Naive thymus-derived CD4-positive, alpha-beta T cell (primary cell): ENCODE measurements around the gene CASP10. TPM values are rescaled to one million over a fixed set of nuclear protein-coding genes. Genes with fewer than 3 reads are reported as not detected.

Source experiments
- ATAC-seq: fragments of 150-1000 bp; cut with Tn5 transposase; 2 replicates; pipeline ENCODE4 v1.10.0; 2021; ENCODE audit warnings: mild to moderate bottlenecking, moderate library complexity
- CTCF ChIA-PET: fragments of 350-600 bp; sonication (Branson Sonifier 250); formaldehyde crosslinking; loops from one replicate; lab custom pipeline; 2021; ENCODE audit warnings: antibody characterized with exemption; lab: Charles Lee
- POLR2A ChIA-PET: fragments of 350-600 bp; sonication (Branson Sonifier 250); formaldehyde crosslinking; loops from one replicate; lab custom pipeline; 2021; ENCODE audit warnings: antibody characterized with exemption, inconsistent platforms; lab: Charles Lee
- DNase-seq, 9 donors: peaks; one replicate each; pipeline versions ENCODE4 v3.0.0 to v3.0.0-alpha.2; 2020 to 2022; ENCODE audit warnings: mixed read lengths in 1 of 9
- H3K27ac ChIP-seq: one replicate; pipeline ENCODE4 v1.7.0; 2013; ENCODE audit warnings: mild to moderate bottlenecking, low read depth, low read length, moderate library complexity
- H3K27me3 ChIP-seq, 2 donors: one replicate each; pipeline ENCODE4 v1.7.0; 2013; ENCODE audit warnings: low read length in 2 of 2, mild to moderate bottlenecking in 2 of 2, moderate library complexity in 2 of 2; ENCODE audit not compliant: control insufficient read depth in 2 of 2, insufficient read depth in 2 of 2
- H3K36me3 ChIP-seq, 3 experiments: 1 replicate in 2 of 3; 2 replicates in 1 of 3; pipeline ENCODE4 v1.7.0; 2013; ENCODE audit warnings: low read length in 3 of 3, mild to moderate bottlenecking in 3 of 3, moderate library complexity in 1 of 3; ENCODE audit not compliant: insufficient read depth in 3 of 3, control insufficient read depth in 2 of 3
- H3K4me1 ChIP-seq, 2 donors: one replicate each; pipeline ENCODE4 v1.7.0; 2013; ENCODE audit warnings: low read length in 2 of 2, mild to moderate bottlenecking in 2 of 2, moderate library complexity in 1 of 2; ENCODE audit not compliant: control insufficient read depth in 2 of 2, insufficient read depth in 2 of 2
- H3K4me3 ChIP-seq: 2 replicates; pipeline ENCODE4 v1.7.0; 2013; ENCODE audit warnings: mild to moderate bottlenecking, low read length
- H3K9me3 ChIP-seq, 3 experiments: 1 replicate in 2 of 3; 2 replicates in 1 of 3; pipeline ENCODE4 v1.7.0; 2013; ENCODE audit warnings: low read length in 3 of 3; ENCODE audit not compliant: control insufficient read depth in 2 of 3
- H3K27ac Mint-ChIP-seq, 9 donors: one replicate each; pipeline ENCODE4 v1.8.0; 2020 to 2022; ENCODE audit warnings: mixed read lengths in 9 of 9, mild to moderate bottlenecking in 8 of 9, moderate library complexity in 5 of 9, inconsistent platforms in 2 of 9
- H3K27me3 Mint-ChIP-seq, 5 donors: one replicate each; pipeline ENCODE4 v1.8.0; 2021 to 2022; ENCODE audit warnings: mixed read lengths in 5 of 5, mild to moderate bottlenecking in 1 of 5
- H3K36me3 Mint-ChIP-seq, 5 donors: one replicate each; pipeline ENCODE4 v1.8.0; 2020 to 2022; ENCODE audit warnings: mixed read lengths in 5 of 5, mild to moderate bottlenecking in 3 of 5, inconsistent platforms in 1 of 5
- H3K4me1 Mint-ChIP-seq, 7 donors: one replicate each; pipeline ENCODE4 v1.8.0; 2020 to 2022; ENCODE audit warnings: mixed read lengths in 7 of 7, mild to moderate bottlenecking in 3 of 7, inconsistent platforms in 1 of 7
- H3K4me3 Mint-ChIP-seq, 10 donors: one replicate each; pipeline ENCODE4 v1.8.0; 2020 to 2022; ENCODE audit warnings: mild to moderate bottlenecking in 10 of 10, mixed read lengths in 10 of 10, moderate library complexity in 6 of 10, inconsistent platforms in 2 of 10
- H3K9me3 Mint-ChIP-seq, 11 donors: one replicate each; pipeline ENCODE4 v1.8.0; 2020 to 2022; ENCODE audit warnings: mixed read lengths in 11 of 11, mild to moderate bottlenecking in 4 of 11, inconsistent platforms in 1 of 11, moderate library complexity in 1 of 11
- intact Hi-C, 2 donors: fragments of 100-400 bp; cut with micrococcal nuclease; formaldehyde crosslinking; loops; one replicate each; pipeline ENCODE4 v1.15.1; 2023
- polyA plus RNA-seq, 2 donors: library from polyadenylated mRNA; unstranded; fragments of 300-500 nt; fragmentation: Illumina TruSeq; gene quantifications; one replicate each; pipeline ENCODE4 v1.2.3, GENCODE V29; 2021
- total RNA-seq, 6 experiments: library from RNA in 5 of 6; stranded (reverse) in 5 of 6; gene quantifications; 1 replicate in 5 of 6; 2 replicates in 1 of 6; pipeline ENCODE4 v1.2.3 and lab custom pipeline; 2021 to 2026

CASP10 gene
- total and polyA plus RNA-seq, 7 experiments from 2014 or later, result 15.9 to 49.8 (median 40.8) TPM

DNA sequence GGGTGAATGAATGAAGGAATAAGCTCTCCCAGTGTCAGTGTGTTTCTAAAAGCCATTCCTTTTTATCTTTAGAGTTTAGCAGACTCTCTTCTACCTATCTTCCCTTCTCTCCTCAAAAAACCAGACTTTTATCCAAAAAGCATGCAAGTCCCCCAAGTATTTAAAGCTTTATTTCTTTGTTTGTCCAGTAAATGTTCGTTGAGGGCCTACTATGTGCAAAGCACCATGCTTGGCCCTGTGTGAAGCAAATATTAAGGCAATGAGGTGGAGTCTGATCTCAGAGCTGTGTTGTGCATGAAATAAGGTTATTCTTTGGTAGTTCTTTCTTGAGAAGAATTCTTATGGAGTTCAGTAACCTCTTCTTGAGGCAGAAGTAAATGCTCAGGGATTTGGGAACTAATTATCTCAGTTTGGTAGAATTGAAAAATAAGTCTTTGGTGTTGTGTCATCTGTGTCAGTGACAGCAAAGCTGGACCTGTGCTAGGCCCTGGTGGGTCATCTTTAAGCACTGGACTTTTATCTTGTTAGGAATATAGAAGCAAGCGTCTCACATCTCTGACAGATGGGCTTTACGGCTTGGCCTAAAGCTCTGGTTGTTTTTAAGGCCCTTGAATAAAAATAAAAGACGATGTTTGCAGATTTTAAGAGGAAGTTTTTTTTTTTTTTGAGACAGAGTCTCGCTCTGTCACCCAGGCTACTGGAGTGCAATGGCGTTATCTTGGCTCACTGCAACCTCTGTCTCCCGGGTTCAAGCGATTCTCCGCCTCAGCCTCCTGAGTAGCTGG lies 28.1 kb upstream of the CASP10 start:
- DNase-seq (no peak), ATAC-seq (no peak)
- Mint-ChIP-seq H3K27me3 (no peaks in the 10 kb centered on the region), H3K36me3 (peaks cover 5 to 44% (median 22%) of the 10 kb centered on the region in 5 donors), H3K27ac (peak overlapping the region in 7 of 9 donors; percentile 12 to 83 (median 59)), H3K9me3 (no peaks in the 10 kb centered on the region), H3K4me1 (peaks cover 10 to 41% (median 23%) of the 10 kb centered on the region in 7 donors), H3K4me3 (no peak overlapping the region)
- Histone ChIP-seq H3K9me3 (no peaks in the 10 kb centered on the region), H3K27ac (peak overlapping the region; percentile 7), H3K36me3 (peaks cover 6 to 68% (median 31%) of the 10 kb centered on the region in 3 experiments), H3K4me3 (no peak overlapping the region), H3K4me1 (peaks cover 6 to 23% of the 10 kb centered on the region in 2 donors), H3K27me3 (no peaks in the 10 kb centered on the region)
- intact Hi-C loops, result loop anchor here in 1 of 2 donors (5.0 kb wide), 1 partner anchor 143 kb away; no protein-coding TSS in a partner anchor
- CTCF ChIA-PET, result interaction anchor here (1.1 to 1.7 kb wide), 4 partner anchors 34 to 84 kb away, joined by 3 to 6 read pairs (median 4); no protein-coding TSS in a partner anchor
- POLR2A ChIA-PET, result interaction anchor here (0.6 to 3.9 kb wide), 7 partner anchors 10 to 85 kb away, joined by 3 to 22 read pairs (median 3); partner anchors contain the start of gene CFLAR

DNA sequence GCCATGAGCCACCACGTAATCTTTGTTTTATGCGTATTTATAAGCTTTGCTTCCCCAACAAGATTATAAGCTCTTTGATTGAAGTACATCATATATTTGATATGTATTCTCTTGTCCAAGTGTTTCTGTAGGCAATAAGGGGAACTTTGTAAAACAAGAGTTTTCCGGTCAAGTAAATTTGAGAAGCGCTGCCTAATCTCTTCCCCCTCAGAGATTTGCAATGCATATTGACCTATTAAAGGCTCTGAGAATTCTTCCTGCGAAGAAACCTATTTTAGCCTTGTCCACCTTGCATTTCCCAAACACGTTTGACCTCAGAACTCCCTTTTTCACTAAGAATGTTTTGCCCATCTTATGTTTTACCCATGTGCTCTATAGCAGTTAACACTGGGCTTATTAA lies 26.9 kb upstream of the CASP10 start:
- H3K4me1 Mint-ChIP-seq, result peaks cover 13 to 41% (median 18%) of the 10 kb centered on the region in 7 donors
- H3K4me3 Mint-ChIP-seq, result no peak overlapping the region
- no peaks in the 10 kb centered on the region for H3K9me3 Mint-ChIP-seq
- H3K36me3 Mint-ChIP-seq, result peaks cover 5 to 46% (median 21%) of the 10 kb centered on the region in 5 donors
- ChIA-PET CTCF (interaction anchor here (0.5 to 1.1 kb wide), 3 partner anchors 14 to 74 kb away, joined by 3 read pairs; no protein-coding TSS in a partner anchor), POLR2A (interaction anchor here (1.1 kb wide), 1 partner anchor 87 kb away, joined by 3 read pairs; no protein-coding TSS in a partner anchor)
- intact Hi-C loops, result loop anchor here in 1 of 2 donors (5.0 kb wide), 1 partner anchor 144 kb away; no protein-coding TSS in a partner anchor
- ATAC-seq (no peak), DNase-seq (no peak)
- H3K4me3 ChIP-seq, result no peak overlapping the region
- no peaks in the 10 kb centered on the region for H3K27me3 Mint-ChIP-seq
- H3K36me3 ChIP-seq, result peaks cover 11 to 70% (median 25%) of the 10 kb centered on the region in 3 experiments
- no peaks in the 10 kb centered on the region for H3K9me3 ChIP-seq
- H3K4me1 ChIP-seq, result peaks cover 6 to 15% of the 10 kb centered on the region in 2 donors
- H3K27ac ChIP-seq, result no peak overlapping the region
- peak overlapping the region in 6 of 9 donors; percentile 46 to 75 (median 56) for H3K27ac Mint-ChIP-seq
- H3K27me3 ChIP-seq, result no peaks in the 10 kb centered on the region

DNA sequence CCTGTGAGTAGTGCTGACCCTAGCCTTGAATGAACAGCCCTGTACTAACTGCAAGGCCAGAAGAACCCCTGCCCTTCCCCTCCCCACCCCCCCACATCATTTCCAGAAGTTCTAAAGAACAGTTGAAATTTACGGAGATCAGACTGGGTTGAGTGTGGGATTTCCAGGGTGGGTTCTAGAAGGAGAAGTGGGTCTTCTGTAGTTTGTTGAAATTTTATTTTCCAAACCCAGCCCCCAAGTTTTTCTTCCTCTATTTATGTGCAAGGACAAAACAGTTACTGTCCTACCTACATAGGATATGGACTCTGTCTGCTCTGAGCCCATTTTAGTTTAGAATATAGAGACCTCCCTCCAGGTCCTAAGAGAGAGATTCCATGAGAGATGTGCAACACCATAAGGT lies 26.3 kb upstream of the CASP10 start:
- Histone ChIP-seq H3K27me3 (no peaks in the 10 kb centered on the region), H3K4me1 (peaks cover 6 to 9% of the 10 kb centered on the region in 2 donors), H3K9me3 (no peaks in the 10 kb centered on the region), H3K27ac (peak overlapping the region; percentile 52), H3K36me3 (peaks cover 11 to 70% (median 24%) of the 10 kb centered on the region in 3 experiments), H3K4me3 (no peak overlapping the region)
- intact Hi-C loops, result loop anchor here in 1 of 2 donors (5.0 kb wide), 1 partner anchor 144 kb away; no protein-coding TSS in a partner anchor
- H3K9me3 Mint-ChIP-seq, result no peaks in the 10 kb centered on the region
- CTCF ChIA-PET, result interaction anchor here (0.6 to 4.4 kb wide), 2 partner anchors 86 to 146 kb away, joined by 3 to 53 read pairs; partner anchors contain the start of genes HYCC2 and NDUFB3
- H3K4me1 Mint-ChIP-seq, result peaks cover 13 to 35% (median 18%) of the 10 kb centered on the region in 7 donors
- ATAC-seq (no peak), DNase-seq (no peak)
- H3K36me3 Mint-ChIP-seq, result peaks cover 5 to 40% (median 15%) of the 10 kb centered on the region in 5 donors
- H3K4me3 Mint-ChIP-seq, result no peak overlapping the region
- POLR2A ChIA-PET, result interaction anchor here (4.1 kb wide), 1 partner anchor 40 kb away, joined by 78 read pairs; the partner anchor contains the start of gene CFLAR
- H3K27ac Mint-ChIP-seq, result peak overlapping the region in 4 of 9 donors; percentile 22 to 75 (median 54)
- H3K27me3 Mint-ChIP-seq, result no peaks in the 10 kb centered on the region

DNA sequence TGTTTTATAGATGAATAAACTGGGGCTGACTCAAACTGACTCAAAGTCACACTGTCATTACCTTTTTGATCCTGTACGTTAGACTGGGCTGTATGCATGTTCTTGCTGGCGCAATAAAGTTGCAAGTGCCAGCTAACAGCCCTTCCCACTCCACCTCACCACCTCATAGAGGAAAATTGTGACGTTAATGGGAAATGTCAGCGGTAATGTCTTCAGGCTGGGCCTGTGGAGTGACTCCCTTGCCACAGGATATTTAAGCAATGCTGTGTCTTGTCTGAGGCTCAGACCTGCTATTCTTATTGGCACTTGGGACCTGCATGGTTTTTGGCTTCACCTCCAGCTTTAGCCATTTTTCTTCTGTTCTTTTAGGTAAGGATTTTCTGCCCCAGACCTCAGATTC lies 25.2 kb upstream of the CASP10 start:
- no peak for DNase-seq
- Histone ChIP-seq H3K4me3 (no peak overlapping the region), H3K27me3 (no peaks in the 10 kb centered on the region), H3K27ac (peak overlapping the region; percentile 52), H3K9me3 (no peaks in the 10 kb centered on the region), H3K4me1 (peaks cover 6 to 7% of the 10 kb centered on the region in 2 donors), H3K36me3 (peaks cover 13 to 75% (median 27%) of the 10 kb centered on the region in 3 experiments)
- Mint-ChIP-seq H3K36me3 (peaks cover 9 to 40% (median 22%) of the 10 kb centered on the region in 5 donors), H3K4me1 (peaks cover 14 to 36% (median 17%) of the 10 kb centered on the region in 7 donors), H3K27me3 (no peaks in the 10 kb centered on the region), H3K9me3 (no peaks in the 10 kb centered on the region), H3K4me3 (peak overlapping the region in 3 of 10 donors; percentile 16 to 64 (median 33)), H3K27ac (peak overlapping the region; percentile 26 to 93 (median 89))
- ChIA-PET CTCF (interaction anchor here (0.6 to 4.4 kb wide), 24 partner anchors 9 to 444 kb away, joined by 3 to 68 read pairs (median 5); partner anchors contain the start of genes CASP10, CFLAR, HYCC2 and NDUFB3), POLR2A (interaction anchor here (0.5 to 4.1 kb wide), 14 partner anchors 13 to 346 kb away, joined by 3 to 78 read pairs (median 5); partner anchors contain the start of genes BZW1, CASP10, CFLAR and CLK1)
- ATAC-seq, result peak; percentile 61
- intact Hi-C loops, result loop anchor here (1.0 to 5.0 kb wide), 8 partner anchors 39 to 444 kb away; partner anchors contain the start of genes HYCC2 (in 2 of the 2) and ORC2 (in 1 of the 2)

DNA sequence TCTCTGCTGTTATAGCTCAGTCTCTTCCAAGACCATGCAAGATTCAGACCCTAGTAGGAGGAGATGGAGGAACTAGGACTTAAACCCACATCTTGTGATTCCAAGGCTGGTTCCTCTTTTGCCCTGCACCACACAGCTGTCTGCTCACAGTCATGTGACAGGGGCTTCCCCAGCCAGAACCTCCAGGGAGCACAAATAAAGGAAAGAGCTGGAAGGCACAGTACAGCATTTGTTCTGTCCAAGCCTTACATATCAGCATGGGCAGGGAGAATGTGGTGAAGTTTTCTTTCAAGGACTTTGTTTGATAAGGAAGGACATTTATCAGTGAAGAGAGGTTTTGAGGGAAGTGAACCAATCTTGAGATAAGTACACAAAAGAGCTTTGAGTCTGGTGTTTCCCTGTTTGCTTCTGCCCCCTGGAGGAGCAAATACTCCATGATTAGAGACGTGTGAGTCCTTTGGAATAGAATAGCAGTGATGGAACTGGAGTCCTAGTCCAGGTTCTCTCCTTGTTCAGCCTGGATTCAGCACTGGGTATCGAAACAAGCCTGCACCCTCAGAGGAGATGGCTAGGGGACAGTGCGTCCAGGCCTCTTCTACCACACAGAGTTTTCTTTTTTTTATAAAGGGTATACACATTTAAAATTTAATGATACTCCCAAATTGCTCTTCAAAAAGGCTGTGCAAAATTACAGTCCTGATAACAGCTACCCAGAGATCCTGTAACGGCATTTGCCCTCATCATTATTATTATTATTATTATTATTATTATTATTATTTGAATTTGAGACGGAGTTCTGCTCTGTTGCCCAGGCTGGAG lies 24.6 kb upstream of the CASP10 start:
- CTCF ChIA-PET, result interaction anchor here (0.6 to 4.4 kb wide), 30 partner anchors 10 to 445 kb away, joined by 3 to 68 read pairs (median 4); partner anchors contain the start of genes CASP10, CFLAR, HYCC2 and NDUFB3
- DNase-seq, result peak in 7 of 9 donors; percentile 62 to 78 (median 72)
- POLR2A ChIA-PET, result interaction anchor here (0.5 to 4.1 kb wide), 13 partner anchors 13 to 347 kb away, joined by 3 to 78 read pairs (median 5); partner anchors contain the start of genes BZW1, CASP10, CFLAR and CLK1
- H3K27ac ChIP-seq, result peak overlapping the region; percentile 52
- Mint-ChIP-seq H3K27ac (peak overlapping the region; percentile 26 to 93 (median 89)), H3K9me3 (no peaks in the 10 kb centered on the region), H3K4me3 (peak overlapping the region in 3 of 10 donors; percentile 16 to 64 (median 33)), H3K27me3 (no peaks in the 10 kb centered on the region), H3K4me1 (peaks cover 12 to 35% (median 16%) of the 10 kb centered on the region in 7 donors), H3K36me3 (peaks cover 10 to 43% (median 25%) of the 10 kb centered on the region in 5 donors)
- intact Hi-C loops, result loop anchor here (1.0 to 5.0 kb wide), 8 partner anchors 40 to 445 kb away; partner anchors contain the start of genes HYCC2 (in 2 of the 2) and ORC2 (in 1 of the 2)
- peak; percentile 92 for ATAC-seq
- no peak overlapping the region for H3K4me3 ChIP-seq
- H3K9me3 ChIP-seq, result no peaks in the 10 kb centered on the region
- peaks cover 6 to 7% of the 10 kb centered on the region in 2 donors for H3K4me1 ChIP-seq
- H3K27me3 ChIP-seq, result no peaks in the 10 kb centered on the region
- peaks cover 19 to 75% (median 33%) of the 10 kb centered on the region in 3 experiments for H3K36me3 ChIP-seq
